SKM-1 (cell line): Measurements from ENCODE around the gene AFDN.

Experiments used
- DNase-seq: peaks from one replicate; lab custom pipeline; 2025; ENCODE audit not compliant: unreplicated experiment; lab: John Stamatoyannopoulos, UW

Gene AFDN

DNA sequence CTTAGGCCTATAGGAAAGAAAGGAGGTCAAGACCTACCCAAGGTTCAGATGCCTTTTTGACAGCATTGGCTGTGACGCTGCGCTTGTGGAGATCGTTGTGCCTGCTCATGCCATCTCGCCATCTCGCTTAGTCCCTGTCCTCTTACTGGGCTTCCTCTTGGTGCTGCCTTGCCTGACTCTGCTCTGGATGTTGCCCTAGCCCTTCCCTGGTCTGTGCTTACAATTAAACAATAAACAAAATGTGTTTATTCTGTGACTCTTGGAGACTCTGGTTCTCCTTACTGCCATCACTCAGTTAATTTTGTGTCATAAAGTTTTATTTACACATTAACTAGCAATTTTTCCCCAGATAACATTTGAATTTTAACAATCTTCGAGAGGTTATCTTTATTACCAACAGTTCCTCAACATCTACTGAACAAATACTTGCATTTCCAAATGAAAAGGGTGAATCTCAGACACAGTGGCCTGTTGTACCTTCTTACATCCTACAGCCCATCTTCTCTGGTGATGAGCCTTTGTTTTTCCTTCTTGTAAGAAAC is 11.6 kb downstream of the AFDN start:
- DNase-seq, result no peak

GRCh38 chr6:167839343-167839742 is 12.6 kb downstream of the AFDN start:
- DNase-seq, result peak; percentile 31

GRCh38 chr6:167839755-167840154 is 13.0 kb downstream of the AFDN start:
- no peak for DNase-seq

GRCh38 chr6:167840160-167840525 is 13.4 kb downstream of the AFDN start:
- DNase-seq, result no peak

- DNase-seq, result no peak
Observed at GRCh38 chr6:167840526-167841179, 13.9 kb downstream of the AFDN start.

- DNase-seq, result no peak
Observed at GRCh38 chr6:167841981-167842380, 15.3 kb downstream of the AFDN start.

GRCh38 chr6:167842457-167842856 is 15.7 kb downstream of the AFDN start:
- DNase-seq, result no peak

DNA sequence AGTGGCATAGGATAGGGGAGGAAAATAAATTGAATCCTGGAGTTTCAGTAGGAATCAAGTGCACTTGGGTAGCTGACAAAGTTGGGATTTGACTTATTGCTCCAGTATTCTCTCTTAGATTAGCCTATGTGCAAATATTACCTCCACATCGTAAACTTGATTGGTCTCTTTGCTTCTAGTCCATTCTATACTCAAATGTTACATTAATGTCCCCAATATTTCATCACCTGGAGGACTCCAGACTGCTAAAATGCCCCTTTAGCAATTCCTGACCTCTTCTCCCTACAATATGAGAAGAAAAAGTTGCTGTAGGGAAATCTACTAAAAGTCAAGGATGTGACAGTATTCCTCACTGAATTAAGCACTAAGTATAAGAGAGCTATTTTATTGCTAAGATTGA is 16.3 kb downstream of the AFDN start:
- DNase-seq, result no peak

- DNase-seq, result no peak
Observed at GRCh38 chr6:167845856-167846255, 19.1 kb downstream of the AFDN start.

- no peak for DNase-seq
Observed at GRCh38 chr6:167846997-167847606, 20.4 kb downstream of the AFDN start.

- DNase-seq, result no peak
Observed at GRCh38 chr6:167847936-167848335, 21.2 kb downstream of the AFDN start.

GRCh38 chr6:167848783-167849182 is 22.1 kb downstream of the AFDN start:
- no peak for DNase-seq

DNA sequence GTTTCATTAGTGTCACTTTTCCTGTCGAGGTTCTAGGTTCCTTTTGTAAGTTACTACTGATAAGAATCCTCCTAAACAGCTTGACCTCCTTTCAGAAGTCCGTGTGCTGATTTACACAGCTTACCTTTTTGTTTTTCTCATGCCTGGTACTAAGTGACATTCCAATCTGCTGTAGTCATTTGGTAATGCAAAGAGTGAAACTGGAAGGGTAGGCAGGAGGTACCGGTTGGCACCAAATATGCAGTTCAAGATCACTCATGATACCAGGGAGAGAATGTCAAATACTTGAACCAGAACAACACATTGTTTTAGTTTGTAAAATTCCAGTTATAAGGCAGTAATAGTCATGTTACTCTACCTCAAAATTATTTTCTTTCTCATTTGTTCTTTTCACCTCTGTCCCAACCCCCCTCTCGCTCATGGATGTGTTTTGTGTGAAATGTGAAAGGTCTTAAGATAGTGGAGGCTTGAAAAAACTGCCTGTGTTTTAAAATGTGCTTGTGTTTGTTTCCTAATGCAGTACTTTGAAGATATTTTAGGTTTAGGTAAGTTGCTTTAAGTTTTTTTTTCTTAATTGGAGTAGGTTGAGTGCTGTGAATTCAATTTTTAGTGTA is 23.2 kb downstream of the AFDN start:
- no peak for DNase-seq

GRCh38 chr6:167850782-167851181 is 24.1 kb downstream of the AFDN start:
- no peak for DNase-seq

GRCh38 chr6:167851370-167851952 is 24.8 kb downstream of the AFDN start:
- DNase-seq, result no peak

DNA sequence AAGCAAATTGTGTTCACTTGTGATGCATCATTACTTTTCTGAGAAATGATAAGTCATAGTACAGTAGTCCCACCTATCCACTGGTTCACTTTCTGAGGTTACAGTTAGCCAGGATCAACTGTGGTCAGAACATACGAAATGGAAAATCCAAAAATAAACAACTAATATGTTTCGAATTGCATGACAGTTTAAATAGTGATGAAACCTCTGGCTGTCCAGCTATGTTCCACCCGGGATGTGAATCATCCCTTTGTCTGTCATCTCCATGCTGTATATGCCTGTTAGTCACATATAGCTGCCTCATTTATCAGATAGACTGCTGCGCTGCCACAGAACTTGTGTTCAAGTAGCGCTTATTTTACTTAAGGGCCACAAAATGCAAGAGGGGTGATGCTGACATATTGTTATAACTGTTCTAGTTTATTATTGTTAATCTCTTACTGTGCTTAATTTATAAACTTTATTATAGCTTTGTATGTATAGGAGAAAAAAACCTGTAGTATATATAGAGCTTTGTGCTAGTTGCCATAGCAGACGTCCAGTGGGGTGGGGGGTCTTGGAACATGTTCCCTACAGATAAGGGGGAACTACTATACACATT is 29.2 kb downstream of the AFDN start:
- no peak for DNase-seq

- DNase-seq, result no peak
Observed at GRCh38 chr6:167856474-167856873, 29.8 kb downstream of the AFDN start.

GRCh38 chr6:167856999-167857660 is 30.4 kb downstream of the AFDN start:
- DNase-seq, result no peak

DNA sequence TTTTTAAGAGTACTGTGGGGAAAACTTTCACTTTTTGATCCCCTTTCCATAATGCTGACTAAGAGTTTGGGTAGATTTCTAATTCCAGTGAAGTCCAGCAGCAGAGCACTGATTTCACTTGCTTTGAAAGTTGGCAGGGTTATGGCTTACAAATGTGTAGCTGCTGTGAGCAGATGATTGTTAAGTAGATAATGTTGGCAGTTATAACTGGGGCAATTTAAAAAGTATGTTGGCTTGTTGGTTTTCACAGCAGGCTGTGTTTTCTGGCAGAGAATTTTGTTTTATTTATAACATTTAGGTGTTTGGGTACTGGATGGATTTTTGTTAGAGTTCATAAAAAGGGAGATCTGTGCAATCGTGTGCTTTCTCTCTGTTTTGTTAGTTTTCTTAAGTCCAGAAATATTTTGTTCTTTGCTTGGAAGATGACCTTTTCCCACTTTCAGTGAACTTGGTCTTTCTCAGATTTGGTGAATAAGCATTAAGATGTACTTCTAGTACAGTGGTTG is 31.4 kb downstream of the AFDN start:
- DNase-seq, result no peak

DNA sequence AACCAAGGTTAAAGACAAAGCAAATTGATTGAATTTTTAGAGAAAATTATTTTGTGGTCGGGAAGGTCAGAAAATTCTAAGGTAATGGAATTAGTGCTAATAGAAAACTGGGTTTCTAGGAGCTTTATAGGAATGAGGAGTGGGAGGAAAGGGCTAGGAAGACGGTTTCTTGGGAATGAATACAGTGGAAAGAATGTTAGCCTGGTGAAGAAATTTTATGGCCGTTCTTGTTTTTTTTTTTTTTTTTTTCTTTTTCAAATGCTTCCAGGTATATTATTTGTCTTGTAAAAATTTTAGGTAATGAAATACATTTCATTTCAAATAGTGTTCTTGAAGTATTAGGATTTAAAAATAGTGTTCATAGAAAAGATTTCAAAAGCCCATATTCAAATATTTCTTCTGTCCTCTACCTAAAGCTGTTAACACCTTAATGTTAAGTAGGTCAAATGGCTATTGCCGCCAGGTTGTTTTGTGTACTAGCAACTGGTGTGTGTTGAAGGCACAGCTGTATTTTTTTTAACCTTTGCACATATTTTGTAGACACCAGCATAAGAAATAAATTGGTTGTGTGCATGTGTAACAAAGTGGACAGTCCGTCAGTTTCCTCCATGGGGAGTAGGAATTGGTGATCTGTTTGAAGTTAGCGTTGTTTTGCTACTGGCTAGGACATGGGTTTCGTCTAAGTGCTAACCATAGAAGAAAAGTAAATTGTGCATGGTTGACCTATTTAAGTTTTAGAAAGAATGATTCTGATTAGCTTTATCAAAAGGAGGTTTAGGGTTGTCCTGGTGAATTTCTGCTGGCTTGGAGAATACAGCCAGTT is 32.3 kb downstream of the AFDN start:
- no peak for DNase-seq
